CD4-positive, alpha-beta T cell treated with Interferon alpha-2 for 1 hour (primary cell): ENCODE measurements around the gene EDNRA.

Source experiments
- DNase-seq, 2 donors: peaks; one replicate each; pipeline ENCODE4 v3.0.0-alpha.2; 2020 to 2022

Gene EDNRA

DNA sequence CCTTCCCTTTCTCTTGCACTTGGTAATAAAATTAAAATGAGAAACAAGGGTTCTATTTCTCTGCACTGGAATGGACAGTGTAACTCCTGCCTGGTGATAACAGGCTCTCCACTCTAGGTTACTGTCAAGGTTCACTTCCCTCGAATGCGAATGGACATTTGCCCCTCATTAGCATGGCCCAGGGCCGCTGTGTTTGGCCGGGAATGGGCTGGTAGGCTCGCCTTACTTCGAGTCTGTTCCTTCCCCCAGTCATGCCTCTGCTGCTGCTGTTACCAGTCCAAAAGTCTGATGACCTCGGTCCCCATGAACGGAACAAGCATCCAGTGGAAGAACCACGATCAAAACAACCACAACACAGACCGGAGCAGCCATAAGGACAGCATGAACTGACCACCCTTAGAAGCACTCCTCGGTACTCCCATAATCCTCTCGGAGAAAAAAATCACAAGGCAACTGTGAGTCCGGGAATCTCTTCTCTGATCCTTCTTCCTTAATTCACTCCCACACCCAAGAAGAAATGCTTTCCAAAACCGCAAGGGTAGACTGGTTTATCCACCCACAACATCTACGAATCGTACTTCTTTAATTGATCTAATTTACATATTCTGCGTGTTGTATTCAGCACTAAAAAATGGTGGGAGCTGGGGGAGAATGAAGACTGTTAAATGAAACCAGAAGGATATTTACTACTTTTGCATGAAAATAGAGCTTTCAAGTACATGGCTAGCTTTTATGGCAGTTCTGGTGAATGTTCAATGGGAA lies 61.5 kb downstream of the EDNRA start:
- no peak for DNase-seq

GRCh38 chr4:147543034-147543433 lies 62.1 kb downstream of the EDNRA start:
- no peak for DNase-seq

DNA sequence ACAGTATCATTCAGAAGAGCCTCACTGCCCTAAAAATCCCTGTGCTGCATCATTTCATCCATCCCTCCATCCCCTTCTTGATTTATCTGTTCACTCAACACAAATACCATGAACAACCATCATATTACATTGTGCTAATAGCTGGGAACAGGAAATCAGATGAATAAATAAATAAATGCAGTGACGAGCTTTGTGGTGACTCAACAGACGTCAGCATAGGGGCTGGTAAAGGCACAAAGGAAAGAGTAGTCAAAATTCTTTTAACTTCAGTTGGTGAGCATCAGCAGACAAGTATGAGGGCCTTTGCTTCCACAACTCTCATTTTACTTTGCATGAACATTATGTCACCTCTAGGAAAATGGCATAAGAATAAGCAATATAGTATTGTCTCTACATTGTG lies 65.5 kb downstream of the EDNRA start:
- DNase-seq, result no peak

GRCh38 chr4:147547314-147548056 lies 66.6 kb downstream of the EDNRA start:
- DNase-seq, result no peak

DNA sequence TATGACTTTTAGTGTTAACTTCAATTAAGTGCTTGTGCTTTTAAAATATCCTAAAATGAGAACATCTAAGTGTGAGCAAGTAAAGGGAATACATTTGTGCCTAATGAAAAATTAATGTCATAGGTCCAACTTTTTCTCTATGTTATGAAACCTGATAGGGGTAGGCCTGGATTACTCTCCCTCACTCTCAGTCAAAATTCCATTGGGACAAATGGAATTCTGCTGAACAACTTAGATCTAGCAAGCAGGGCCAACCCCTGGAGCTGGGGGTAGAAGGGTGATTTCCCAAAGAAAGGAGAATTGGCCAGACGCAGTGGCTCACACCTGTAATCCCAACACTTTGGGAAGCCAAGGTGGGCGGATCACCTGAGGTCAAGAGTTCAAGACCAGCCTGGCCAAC lies 67.4 kb downstream of the EDNRA start:
- no peak for DNase-seq

GRCh38 chr4:147550626-147551246 lies 69.8 kb downstream of the EDNRA start:
- no peak for DNase-seq

GRCh38 chr4:147560625-147561024 lies 79.7 kb downstream of the EDNRA start:
- DNase-seq, result no peak

DNA sequence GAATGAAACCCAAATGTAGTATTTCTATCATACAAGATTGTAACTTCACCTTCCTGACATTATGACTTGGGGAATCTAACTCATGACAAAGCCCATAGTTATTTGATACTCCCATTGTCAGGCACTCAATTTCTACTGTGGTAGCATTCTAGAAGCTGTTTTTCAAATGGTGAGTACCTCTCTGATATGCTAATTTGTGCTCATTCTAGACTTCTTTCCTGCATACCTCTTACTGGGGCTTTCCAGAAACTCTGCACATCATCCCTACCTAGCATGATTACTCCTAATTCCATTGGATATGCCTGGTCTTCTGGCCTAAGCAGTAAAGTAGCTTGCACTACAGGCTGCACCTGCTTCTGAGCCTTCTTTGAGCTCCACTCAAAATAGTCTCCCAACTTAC lies 85.9 kb downstream of the EDNRA start:
- DNase-seq, result no peak

GRCh38 chr4:147567276-147567675 lies 86.4 kb downstream of the EDNRA start:
- DNase-seq, result no peak

- no peak for DNase-seq
These were observed 89.7 kb downstream of the EDNRA start for GRCh38 chr4:147570616-147571015.

GRCh38 chr4:147571036-147571770 lies 90.3 kb downstream of the EDNRA start:
- DNase-seq, result no peak

DNA sequence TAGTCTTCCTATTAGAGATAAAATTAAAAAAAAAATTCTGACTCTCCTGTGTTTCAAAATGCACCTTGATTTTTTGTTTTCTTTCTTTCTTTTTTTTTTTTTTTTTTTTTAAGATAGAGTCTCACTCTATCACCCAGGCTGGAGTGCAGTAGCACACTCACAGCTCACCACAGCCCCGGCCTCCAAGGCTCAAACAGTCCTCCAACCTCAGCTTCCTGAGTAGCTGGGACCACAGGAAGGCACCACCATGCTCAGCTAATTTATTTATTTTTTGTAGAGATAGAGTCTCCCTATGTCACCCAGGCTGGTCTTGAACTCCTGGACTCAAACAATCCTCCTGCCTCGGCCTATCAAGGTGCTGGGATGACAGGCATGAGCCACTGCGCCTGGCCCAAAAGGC lies 95.2 kb downstream of the EDNRA start:
- DNase-seq, result peak in 1 of 2 donors; percentile 3

DNA sequence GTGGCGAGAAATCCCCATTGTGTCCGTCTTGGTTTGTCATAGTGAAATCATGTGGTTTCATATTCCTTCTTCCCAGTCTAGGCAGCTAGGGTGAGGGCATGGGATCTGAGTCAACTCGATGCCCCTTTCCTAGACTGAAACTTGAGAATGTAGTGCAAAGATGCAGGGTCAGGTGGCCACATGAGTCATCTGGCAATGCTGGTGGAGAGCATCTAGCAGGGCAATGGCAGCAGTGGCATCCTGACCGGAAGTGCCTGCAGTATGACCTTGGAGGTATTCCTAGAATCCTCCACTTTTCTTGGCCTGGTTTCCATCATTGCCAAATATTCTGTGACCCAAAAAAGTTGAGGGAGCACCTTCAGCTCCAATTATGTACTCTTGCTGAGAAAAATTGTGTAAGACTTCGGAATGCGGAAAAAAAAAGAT lies 97.2 kb downstream of the EDNRA start:
- no peak for DNase-seq

DNA sequence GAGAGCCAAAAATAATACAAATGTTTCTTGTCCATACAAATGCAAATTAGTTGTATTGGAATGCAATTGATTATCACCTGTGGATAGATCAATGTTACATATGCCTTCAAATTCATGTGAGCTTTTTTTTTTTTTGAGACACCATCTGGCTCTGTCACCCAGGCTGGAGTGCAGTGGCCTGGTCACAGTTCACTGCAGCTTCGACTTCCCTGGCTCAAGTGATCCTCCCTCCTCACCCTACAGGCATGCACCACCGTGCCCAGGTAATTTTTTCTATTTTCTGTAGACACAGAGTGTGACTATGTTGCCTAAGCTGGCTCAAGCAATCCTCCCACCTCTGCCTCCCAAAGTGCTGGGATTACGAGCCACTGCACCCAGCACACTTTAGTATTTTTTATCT lies 97.7 kb downstream of the EDNRA start:
- no peak for DNase-seq

DNA sequence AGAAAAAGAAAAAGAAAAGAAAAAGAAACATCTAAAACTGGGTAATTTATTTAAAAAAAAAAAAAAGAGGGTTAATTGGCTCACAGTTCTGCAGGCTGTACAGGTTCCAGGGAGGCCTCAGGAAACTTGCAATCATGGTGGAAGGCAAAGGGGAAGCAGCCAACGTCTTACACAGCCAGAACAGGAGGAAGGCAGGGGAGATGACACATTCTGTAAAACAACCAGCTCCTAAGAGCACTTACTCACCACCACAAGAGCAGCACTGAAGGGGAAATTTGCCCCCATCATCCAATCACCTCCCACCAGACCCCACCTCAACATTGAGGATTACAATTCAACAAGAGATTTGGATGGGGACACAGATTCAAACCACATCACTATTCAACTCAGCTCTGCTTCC lies 99.5 kb downstream of the EDNRA start:
- no peak for DNase-seq

DNA sequence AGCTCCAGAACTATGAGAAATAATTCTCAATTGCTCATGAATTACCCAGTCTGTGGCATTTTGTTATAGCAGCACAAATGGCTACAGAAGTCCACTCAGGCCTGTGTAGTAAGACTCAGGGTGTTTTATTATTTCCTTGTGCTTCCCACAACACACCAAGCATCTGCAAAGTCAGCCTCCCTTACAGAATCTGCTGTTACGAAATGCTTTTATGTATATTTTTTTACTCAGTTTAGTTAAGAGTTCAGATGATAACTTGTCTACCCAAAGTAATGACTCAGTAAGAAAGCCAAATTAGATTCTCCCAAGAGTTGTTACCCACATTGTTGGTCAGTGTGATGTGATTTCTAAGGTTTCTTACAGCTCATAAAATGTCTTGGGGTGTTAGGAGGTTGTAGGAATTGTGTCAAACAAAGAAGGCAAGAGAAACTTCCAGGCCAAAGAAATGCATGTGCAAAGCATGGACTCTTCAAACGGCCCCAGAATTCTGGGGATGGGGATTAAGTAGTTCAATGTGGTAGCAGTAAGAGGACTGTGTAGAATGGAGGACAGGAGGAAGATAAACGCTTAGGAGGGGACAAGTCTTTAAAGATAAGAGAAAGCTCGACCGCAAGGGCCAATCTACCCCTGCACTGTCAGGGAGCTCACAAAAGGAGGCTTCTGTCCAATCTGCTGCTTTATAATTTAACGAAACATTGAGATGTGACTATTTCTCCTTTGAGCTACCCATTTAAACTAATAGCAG lies 100.9 kb downstream of the EDNRA start:
- DNase-seq, result no peak

DNA sequence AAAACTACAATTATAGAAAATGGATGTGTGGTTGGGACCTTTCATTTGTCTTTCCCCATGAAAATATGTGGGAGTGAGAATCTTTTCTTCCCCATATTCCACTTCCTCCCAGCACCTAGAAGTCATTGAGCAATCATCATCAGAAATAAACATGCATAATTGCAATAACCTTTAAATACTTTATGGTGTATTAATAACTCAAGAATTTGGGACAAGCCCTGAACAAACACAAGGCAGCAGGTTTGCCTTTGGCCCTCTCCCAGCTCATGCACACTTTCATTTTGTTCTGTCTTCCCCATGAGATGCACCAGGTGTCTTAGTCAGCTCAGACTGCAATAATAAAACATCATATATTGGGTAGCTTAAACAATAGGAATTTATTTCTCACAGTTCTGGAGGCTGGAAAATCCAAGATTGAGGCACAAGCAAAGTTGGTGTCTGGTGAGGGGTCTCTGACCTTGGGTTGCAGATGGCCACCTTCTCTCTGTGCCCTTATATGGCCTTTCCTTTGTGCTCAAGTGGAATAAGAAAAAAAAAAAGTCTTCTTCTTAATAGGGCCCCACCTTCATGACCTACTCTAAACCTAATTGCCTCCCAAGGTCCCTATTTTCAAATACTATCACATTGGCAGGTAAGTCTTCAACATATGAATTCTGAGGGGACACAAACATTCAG lies 101.6 kb downstream of the EDNRA start:
- no peak for DNase-seq

GRCh38 chr4:147583876-147584275 lies 103.0 kb downstream of the EDNRA start:
- DNase-seq, result no peak

DNA sequence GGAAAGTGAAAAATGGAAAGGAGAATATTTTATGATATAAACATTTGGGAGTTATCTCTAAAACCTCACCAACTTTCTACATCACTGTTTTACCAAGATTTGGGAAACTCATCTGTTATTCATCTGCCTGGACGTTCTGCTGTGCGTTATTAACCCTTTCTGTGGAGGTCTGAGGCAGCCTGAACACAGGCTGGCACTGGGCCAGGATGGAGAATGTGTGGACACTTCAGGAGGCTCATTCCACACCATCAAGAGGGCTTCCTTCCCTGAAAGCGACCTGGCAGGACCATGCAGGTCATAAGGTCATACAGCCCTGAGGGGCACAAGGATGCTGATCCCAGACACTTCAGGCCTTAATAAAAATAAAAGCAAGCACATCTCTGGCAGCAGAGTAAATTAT lies 105.1 kb downstream of the EDNRA start:
- no peak for DNase-seq

GRCh38 chr4:147586637-147587036 lies 105.7 kb downstream of the EDNRA start:
- DNase-seq, result no peak

GRCh38 chr4:147587041-147587440 lies 106.1 kb downstream of the EDNRA start:
- DNase-seq, result no peak

GRCh38 chr4:147589586-147589985 lies 108.7 kb downstream of the EDNRA start:
- no peak for DNase-seq
